IPS DF 6.9 (cell line): ENCODE results near the gene PTGIS.

Source experiments
- DNase-seq: peaks from one replicate; pipeline ENCODE4 v3.0.0-alpha.2; 2013; ENCODE audit warnings: low read depth, low spot score
- H3K27ac ChIP-seq: one replicate; pipeline ENCODE4 v1.5.1; 2013; ENCODE audit warnings: low read length, control low read depth
- H3K27me3 ChIP-seq: 2 replicates; pipeline ENCODE4 v1.6.1; 2013; ENCODE audit warnings: mild to moderate bottlenecking, low read length; ENCODE audit not compliant: control insufficient read depth, insufficient read depth
- H3K36me3 ChIP-seq: 2 replicates; pipeline ENCODE4 v1.6.1; 2013; ENCODE audit warnings: low read length; ENCODE audit not compliant: control insufficient read depth, insufficient read depth
- H3K4me1 ChIP-seq: 2 replicates; pipeline ENCODE4 v1.6.1; 2013; ENCODE audit warnings: low read length; ENCODE audit not compliant: control insufficient read depth, insufficient read depth
- H3K4me3 ChIP-seq: 2 replicates; pipeline ENCODE4 v1.5.1; 2013; ENCODE audit warnings: mild to moderate bottlenecking, low read length
- H3K9me3 ChIP-seq: 2 replicates; pipeline ENCODE4 v1.6.1; 2013; ENCODE audit warnings: low read length, inconsistent platforms; ENCODE audit not compliant: control insufficient read depth, insufficient read depth
- WGBS: extraction: QIAGEN DNeasy Blood & Tissue Kit; methylation state at CpG from one replicate; pipeline ENCODE4 v1.1.7; 2013; ENCODE audit warnings: mixed read lengths, missing lambda C conversion rate; ENCODE audit not compliant: insufficient read length, insufficient coverage; 5-methylcytosine and 5-hydroxymethylcytosine counted together

Gene PTGIS

DNA sequence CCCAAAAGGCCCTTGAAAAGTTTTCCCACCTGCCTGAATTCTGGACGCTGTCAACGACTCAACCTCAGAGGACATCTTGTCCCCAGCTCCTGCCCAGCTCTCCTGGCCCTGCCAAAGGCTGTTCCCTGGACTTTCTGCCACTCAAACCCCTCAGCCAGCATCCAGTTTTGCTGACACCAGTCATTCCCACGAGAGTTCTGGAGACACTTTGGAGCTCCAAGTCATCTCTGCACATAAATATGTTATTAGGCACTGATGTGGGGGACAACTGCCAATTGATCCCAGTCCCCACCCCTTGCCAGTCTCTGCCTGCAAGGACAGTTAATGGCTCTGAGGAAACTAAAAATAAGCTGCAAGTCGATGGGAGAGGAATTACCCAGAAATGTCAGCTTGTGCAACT lies 46.6 kb downstream of the PTGIS start:
- Histone ChIP-seq H3K36me3 (peaks cover 3% of the 10 kb centered on the region; the same call in 1 of the 2 replicates), H3K27ac (no peak overlapping the region), H3K4me3 (no peak overlapping the region), H3K4me1 (no peaks in the 10 kb centered on the region), H3K9me3 (no peaks in the 10 kb centered on the region), H3K27me3 (no peaks in the 10 kb centered on the region)
- no CpG with 5 or more reads among the region's 4 CpGs for WGBS
- DNase-seq: no peak

DNA sequence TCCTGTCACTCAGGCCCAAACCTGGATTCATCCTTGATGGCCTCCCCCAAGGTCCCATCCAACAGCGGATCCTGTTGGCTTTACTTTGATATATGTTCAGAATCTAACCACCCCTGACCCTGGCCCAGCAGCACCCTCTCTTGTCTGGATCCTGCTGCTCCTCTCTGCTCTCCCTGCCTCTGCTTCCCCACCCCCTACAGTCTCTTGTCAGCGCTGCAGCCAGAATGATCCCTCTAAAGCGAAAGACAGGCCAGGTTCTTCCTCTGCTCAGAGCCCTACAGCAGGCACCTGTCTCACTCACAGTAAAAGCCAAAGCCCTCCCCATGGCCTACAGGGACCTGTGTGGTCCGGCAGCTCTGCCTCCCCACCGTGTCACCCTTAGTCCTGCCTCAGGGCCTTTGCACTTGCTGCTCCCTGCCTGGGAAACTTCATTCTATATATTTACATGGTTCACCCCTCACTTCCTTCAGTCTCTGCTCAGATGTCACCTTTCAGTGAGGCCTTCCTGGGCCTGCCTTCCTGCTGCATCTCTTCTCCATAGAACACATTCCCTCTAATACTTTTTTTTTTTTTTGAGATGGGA lies 48.1 kb downstream of the PTGIS start:
- Histone ChIP-seq H3K9me3 (no peaks in the 10 kb centered on the region), H3K27me3 (no peaks in the 10 kb centered on the region), H3K4me3 (no peak overlapping the region), H3K36me3 (peaks cover 3% of the 10 kb centered on the region; the same call in 1 of the 2 replicates), H3K4me1 (no peaks in the 10 kb centered on the region), H3K27ac (no peak overlapping the region)
- DNase-seq: no peak
- no CpG with 5 or more reads among the region's 5 CpGs for WGBS

DNA sequence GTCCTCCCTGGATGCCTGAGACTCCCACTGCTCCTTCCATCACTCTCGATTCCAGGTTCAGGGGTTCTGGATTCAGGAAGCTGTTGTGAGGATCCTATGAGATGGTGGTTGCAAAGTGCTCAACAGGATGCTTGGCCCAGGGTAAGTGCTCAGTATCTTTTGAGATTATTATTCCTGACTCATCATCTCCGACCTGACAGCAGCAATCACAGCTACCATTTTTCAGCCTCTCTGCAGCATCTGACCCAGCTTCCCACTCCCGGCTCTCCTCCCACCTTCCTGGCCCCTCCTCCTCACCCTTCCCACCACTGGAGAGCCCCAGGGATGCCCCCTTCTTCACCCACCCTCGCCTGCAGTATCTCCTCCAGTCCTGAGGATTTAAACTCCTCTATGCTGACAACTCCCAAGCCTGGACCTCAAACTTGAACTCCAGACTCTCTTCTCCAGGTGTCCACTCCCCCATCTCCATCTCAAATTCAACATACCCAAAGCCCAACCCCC lies 48.7 kb downstream of the PTGIS start:
- Histone ChIP-seq H3K36me3 (peaks cover 3% of the 10 kb centered on the region; the same call in 1 of the 2 replicates), H3K4me1 (no peaks in the 10 kb centered on the region), H3K9me3 (no peaks in the 10 kb centered on the region), H3K27me3 (no peaks in the 10 kb centered on the region), H3K27ac (no peak overlapping the region), H3K4me3 (no peak overlapping the region)
- WGBS: no CpG with 5 or more reads among the region's 4 CpGs
- no peak for DNase-seq

DNA sequence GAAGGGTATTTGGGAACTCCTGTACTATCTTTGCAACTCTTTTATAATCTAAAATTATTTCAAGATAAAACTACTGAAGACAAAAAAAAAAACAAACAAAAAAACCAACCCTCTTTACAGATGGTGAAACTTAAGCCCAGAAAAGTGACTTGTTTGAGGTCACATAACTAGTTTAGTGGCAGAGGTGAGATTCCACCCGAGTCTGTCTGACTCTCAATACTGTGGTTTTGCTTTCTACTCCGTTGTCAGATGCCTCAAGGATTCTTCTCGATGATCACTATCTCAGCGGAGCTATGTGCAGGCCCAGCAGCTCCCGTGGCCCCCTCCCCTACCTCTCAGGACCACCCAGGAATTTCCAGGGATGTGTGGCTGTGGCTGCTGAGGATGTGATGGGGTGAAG lies 49.4 kb downstream of the PTGIS start:
- no peaks in the 10 kb centered on the region for H3K9me3 ChIP-seq
- H3K36me3 ChIP-seq: no peaks in the 10 kb centered on the region
- H3K27me3 ChIP-seq: no peaks in the 10 kb centered on the region
- no peak overlapping the region for H3K4me3 ChIP-seq
- no CpG with 5 or more reads among the region's 5 CpGs for WGBS
- DNase-seq: no peak
- no peak overlapping the region for H3K27ac ChIP-seq
- no peaks in the 10 kb centered on the region for H3K4me1 ChIP-seq

DNA sequence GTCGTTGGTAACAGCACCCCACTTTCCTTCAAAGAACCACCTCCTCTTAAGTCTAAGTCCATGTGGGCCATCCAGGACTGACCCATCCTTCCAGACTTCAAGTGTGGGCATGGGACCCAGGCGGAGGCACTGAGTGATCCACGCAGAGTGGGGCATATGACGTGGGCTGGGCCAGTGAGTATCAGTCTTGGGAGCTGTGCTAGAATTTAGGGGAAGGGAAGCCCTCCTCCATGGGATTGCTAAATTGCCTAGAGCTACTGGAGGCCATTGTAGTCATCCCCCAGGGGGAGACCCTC lies 50.2 kb downstream of the PTGIS start:
- no peaks in the 10 kb centered on the region for H3K36me3 ChIP-seq
- no CpG with 5 or more reads among the region's 4 CpGs for WGBS

DNA sequence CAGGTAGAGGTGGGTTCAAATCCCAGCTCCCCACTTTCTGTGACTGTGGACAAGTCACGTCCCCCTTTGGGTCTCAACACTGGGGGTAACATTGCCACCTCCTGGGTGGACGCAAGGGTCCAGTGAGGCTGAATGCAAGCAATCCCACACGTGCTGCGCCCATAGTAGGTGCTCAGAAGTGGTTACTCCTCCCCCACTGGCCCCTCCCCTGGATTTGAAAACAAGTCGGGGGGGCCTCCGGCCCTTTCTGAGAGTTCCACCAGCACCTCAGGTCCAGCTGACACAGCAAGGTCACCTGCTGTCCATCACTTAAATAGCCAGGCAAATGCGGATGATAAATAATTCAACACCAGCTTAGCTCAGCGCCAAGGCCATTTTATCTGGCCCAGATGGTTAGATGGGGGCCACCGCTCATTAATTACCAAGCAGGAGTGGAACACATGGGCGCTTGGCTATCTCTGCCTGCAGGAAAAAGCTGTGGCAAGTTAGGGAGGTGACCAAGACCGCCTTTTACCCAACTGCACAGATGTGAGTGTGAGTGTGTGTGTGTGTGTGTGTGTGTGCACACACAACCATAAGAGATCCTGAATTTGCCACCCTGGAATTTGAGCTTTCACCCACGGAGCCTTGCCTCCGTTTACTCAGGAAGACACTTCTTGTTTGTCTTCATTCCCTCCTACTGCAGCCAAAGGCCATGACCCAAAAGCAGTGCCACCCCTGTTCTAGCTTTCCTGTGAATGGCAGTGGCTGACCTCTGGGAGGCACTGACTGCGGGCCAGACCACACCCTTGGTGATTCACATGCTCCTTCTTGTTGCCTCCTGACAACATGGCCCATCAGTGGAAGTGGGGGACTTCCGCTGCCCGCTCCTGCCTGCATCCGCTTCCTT lies 50.8 kb downstream of the PTGIS start:
- Histone ChIP-seq H3K4me3 (no peak overlapping the region), H3K4me1 (no peaks in the 10 kb centered on the region), H3K9me3 (no peaks in the 10 kb centered on the region), H3K27ac (no peak overlapping the region), H3K27me3 (no peaks in the 10 kb centered on the region), H3K36me3 (no peaks in the 10 kb centered on the region)
- no peak for DNase-seq
- WGBS: no CpG with 5 or more reads among the region's 17 CpGs

More for the DNA sequence above, 50.2 kb downstream of the PTGIS start:
- H3K27ac ChIP-seq: no peak overlapping the region
- no peak for DNase-seq
- no peaks in the 10 kb centered on the region for H3K27me3 ChIP-seq
- H3K4me1 ChIP-seq: no peaks in the 10 kb centered on the region
- no peak overlapping the region for H3K4me3 ChIP-seq
- no peaks in the 10 kb centered on the region for H3K9me3 ChIP-seq

DNA sequence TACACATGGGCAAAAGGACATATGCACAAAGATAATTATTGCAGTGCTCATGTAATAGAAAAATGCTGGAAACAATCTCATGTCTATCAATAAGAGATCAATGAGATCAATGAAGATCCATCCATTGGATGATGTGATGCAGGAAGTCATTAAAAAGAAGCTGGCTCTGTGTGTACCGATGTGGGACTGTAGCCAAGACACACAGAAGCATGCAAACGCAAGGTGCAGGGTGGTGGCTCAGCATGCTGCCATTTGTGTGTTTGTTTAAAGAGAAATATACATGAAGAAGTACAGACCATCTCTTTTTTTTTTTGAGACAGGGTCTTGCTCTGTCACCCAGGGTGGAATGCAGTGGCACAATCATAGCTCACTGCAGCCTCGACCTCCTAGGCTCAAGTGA lies 52.4 kb downstream of the PTGIS start:
- no peak for DNase-seq
- WGBS: no CpG with 5 or more reads among the region's 3 CpGs
- Histone ChIP-seq H3K4me1 (no peaks in the 10 kb centered on the region), H3K27me3 (no peaks in the 10 kb centered on the region), H3K9me3 (no peaks in the 10 kb centered on the region), H3K27ac (no peak overlapping the region), H3K36me3 (no peaks in the 10 kb centered on the region), H3K4me3 (no peak overlapping the region)

DNA sequence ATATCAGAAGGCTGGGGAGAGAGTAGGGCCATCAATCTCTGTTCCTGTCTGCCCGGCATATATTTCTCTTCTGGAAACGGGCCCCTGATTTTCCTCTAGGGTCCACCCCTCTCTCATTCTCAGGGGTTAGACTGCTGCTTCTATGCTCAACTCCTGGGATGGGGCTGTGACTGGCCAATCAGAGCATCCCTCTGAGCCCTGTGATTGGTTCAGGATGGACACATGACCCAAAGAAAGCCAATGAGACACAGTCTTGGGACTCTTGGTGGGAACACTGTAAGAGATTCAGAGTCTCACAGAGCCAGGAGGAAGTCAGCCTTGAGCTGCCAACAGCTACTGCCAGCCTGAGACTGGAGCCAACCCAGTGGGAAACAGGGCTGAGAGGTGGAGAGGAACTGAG lies 54.4 kb downstream of the PTGIS start:
- H3K36me3 ChIP-seq: no peaks in the 10 kb centered on the region
- H3K4me3 ChIP-seq: no peak overlapping the region
- DNase-seq: no peak
- no peaks in the 10 kb centered on the region for H3K4me1 ChIP-seq
- no CpG with 5 or more reads among the region's 2 CpGs for WGBS
- H3K27me3 ChIP-seq: no peaks in the 10 kb centered on the region
- H3K9me3 ChIP-seq: no peaks in the 10 kb centered on the region
- H3K27ac ChIP-seq: no peak overlapping the region

DNA sequence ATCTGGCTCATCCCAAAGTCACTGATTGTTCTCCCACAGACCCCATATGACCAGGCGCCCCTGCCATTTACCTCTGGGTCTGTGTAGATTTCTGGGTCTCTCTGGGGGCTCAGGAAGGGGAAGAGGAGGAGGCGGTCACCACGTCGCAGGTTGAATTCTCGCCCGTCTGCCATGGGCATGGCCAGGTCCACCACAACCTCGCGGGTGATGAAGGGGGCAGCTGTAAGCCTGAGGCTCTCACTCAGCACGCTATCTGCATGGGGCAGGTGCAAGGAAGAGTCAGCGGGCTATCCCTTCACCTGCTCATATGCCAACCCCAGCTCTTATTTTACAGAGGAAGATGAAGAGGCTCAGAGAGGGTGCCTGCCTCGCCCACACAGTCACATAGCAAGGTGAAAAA lies 54.9 kb downstream of the PTGIS start:
- Histone ChIP-seq H3K9me3 (no peaks in the 10 kb centered on the region), H3K4me3 (no peak overlapping the region), H3K27me3 (no peaks in the 10 kb centered on the region), H3K27ac (no peak overlapping the region), H3K4me1 (no peaks in the 10 kb centered on the region), H3K36me3 (peaks cover 2% of the 10 kb centered on the region; the same call in 1 of the 2 replicates)
- no peak for DNase-seq
- WGBS: no CpG with 5 or more reads among the region's 11 CpGs

DNA sequence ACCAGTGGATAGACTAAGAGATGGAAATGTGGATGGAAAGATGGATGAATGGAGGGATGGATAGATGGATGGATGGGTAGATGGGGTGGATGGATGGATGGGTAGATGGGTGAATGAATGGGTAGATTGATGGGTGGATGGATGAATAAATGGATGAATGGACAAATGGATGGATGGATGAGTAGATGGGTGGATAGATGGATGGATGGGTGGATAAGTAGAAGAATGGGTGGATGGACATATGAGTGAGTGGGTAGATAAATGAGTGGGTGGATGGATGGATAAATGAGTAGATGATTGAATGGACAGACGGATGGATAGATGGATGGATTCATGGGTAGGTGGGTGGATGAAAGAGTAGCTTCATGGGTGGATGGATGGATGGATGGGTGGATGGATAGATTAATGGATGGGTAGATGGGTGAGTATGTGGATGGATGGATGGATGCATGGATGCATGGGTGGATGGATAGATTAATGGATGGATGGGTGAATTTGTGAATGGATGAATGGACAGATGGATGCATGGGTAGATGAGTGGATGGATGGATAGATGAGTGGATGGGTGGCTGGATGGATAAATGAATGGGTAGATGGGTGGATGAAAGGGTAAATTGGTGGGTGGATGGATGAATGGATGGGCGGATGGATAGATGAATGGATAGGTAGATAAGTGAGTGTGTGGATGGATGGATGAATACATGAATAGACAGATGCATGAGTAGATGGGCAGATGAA lies 56.0 kb downstream of the PTGIS start:
- 100% methylated on average over 1 of the region's 2 CpGs for WGBS
- Histone ChIP-seq H3K27me3 (no peaks in the 10 kb centered on the region), H3K36me3 (peaks cover 5% of the 10 kb centered on the region; the same call in 1 of the 2 replicates), H3K27ac (no peak overlapping the region), H3K4me1 (no peaks in the 10 kb centered on the region), H3K4me3 (no peak overlapping the region), H3K9me3 (no peaks in the 10 kb centered on the region)
- no peak for DNase-seq
